CD4-positive, alpha-beta T cell treated with Interleukin-15 for 1 hour (primary cell): ENCODE measurements around the gene ZBTB7A.

Source experiments
- DNase-seq: peaks from one replicate; pipeline ENCODE4 v3.0.0-alpha.2; 2020

ZBTB7A gene

GRCh38 chr19:4093643-4094175, 27.0 kb upstream of the ZBTB7A start:
- DNase-seq = no peak

GRCh38 chr19:4090356-4091220, 23.9 kb upstream of the ZBTB7A start:
- no peak for DNase-seq

GRCh38 chr19:4089946-4090345, 23.2 kb upstream of the ZBTB7A start:
- DNase-seq = no peak

- peak; percentile 70 for DNase-seq
Observed at GRCh38 chr19:4089400-4089908, 22.8 kb upstream of the ZBTB7A start.

GRCh38 chr19:4088975-4089374, 22.3 kb upstream of the ZBTB7A start:
- DNase-seq = peak; percentile 66

- DNase-seq = no peak
Observed at GRCh38 chr19:4087787-4088679, 21.3 kb upstream of the ZBTB7A start.

- no peak for DNase-seq
Observed at GRCh38 chr19:4086411-4086867, 19.7 kb upstream of the ZBTB7A start.

GRCh38 chr19:4084547-4084877, 17.8 kb upstream of the ZBTB7A start:
- DNase-seq = no peak

GRCh38 chr19:4083677-4084546, 17.2 kb upstream of the ZBTB7A start:
- peak; percentile 79 for DNase-seq

GRCh38 chr19:4082172-4082571, 15.5 kb upstream of the ZBTB7A start:
- no peak for DNase-seq

- no peak for DNase-seq
Observed at GRCh38 chr19:4081441-4082129, 14.9 kb upstream of the ZBTB7A start.

GRCh38 chr19:4080473-4080872, 13.8 kb upstream of the ZBTB7A start:
- DNase-seq = no peak

- DNase-seq = peak; percentile 55
Observed at GRCh38 chr19:4077800-4078684, 11.3 kb upstream of the ZBTB7A start.

- no peak for DNase-seq
Observed at GRCh38 chr19:4077007-4077374, 10.3 kb upstream of the ZBTB7A start.

- no peak for DNase-seq
Observed at GRCh38 chr19:4075373-4075772, 8.7 kb upstream of the ZBTB7A start.

- DNase-seq = no peak
Observed at GRCh38 chr19:4071610-4072009, 4.9 kb upstream of the ZBTB7A start.

- peak; percentile 74 for DNase-seq
Observed at GRCh38 chr19:4069331-4069959, 2.7 kb upstream of the ZBTB7A start.

- DNase-seq = no peak
Observed at GRCh38 chr19:4068047-4068966, 1.6 kb upstream of the ZBTB7A start.

- no peak for DNase-seq
Observed at GRCh38 chr19:4067396-4068046, 822 bp upstream of the ZBTB7A start.
